ENCODE data around the gene CACNA2D4. TPM values are rescaled to one million over a fixed set of nuclear protein-coding genes. Genes with fewer than 3 reads are reported as not detected.

The CACNA2D4 gene
- total and polyA plus RNA-seq, 2 experiments from 2014 or later = 0.23 TPM; not detected in 1

GRCh38 chr12:1841586-1842182 is 76.8 kb downstream of the CACNA2D4 start:
- WGBS, 2 experiments (ENCODE audit: low coverage in 1 of 2, low lambda C conversion rate in 2 of 2, missing lambda C conversion rate in 2 of 2) = 58 to 61% methylated on average over 13 of the region's 13 CpGs
- no peak for TF ChIP-seq EZH2 (IDR thresholded peaks at IDR 0.05; ENCODE audit: insufficient read depth, poor library complexity, severe bottlenecking)
- no peak for TF ChIP-seq EZH2phosphoT487 (IDR thresholded peaks at IDR 0.05; ENCODE audit: insufficient read depth, low read depth)
- in situ Hi-C loops (cut with MboI) = no loop called here
- no peaks in the 10 kb centered on the region for H3K9me3 ChIP-seq (ENCODE audit: low read depth)
- H3K9me2 ChIP-seq (ENCODE audit: insufficient read depth) = no peaks in the 10 kb centered on the region
- H3K4me2 ChIP-seq (ENCODE audit: unreplicated experiment) = no peak overlapping the region
- H4K20me1 ChIP-seq (ENCODE audit: insufficient read depth) = no peaks in the 10 kb centered on the region
- H3K36me3 ChIP-seq (ENCODE audit: low read depth) = no peaks in the 10 kb centered on the region
- no peaks in the 10 kb centered on the region for H3K4me1 ChIP-seq (ENCODE audit: insufficient read depth)
- H3F3A ChIP-seq (ENCODE audit: insufficient read depth) = no peaks in the 10 kb centered on the region
- no peak overlapping the region for H3K4me3 ChIP-seq
- no peak overlapping the region for H3K9ac ChIP-seq
- no peak overlapping the region for H3K27ac ChIP-seq
- H3K27me3 ChIP-seq (replicated peaks; ENCODE audit: insufficient read depth) = peaks cover 69% of the 10 kb centered on the region
- no peaks in the 10 kb centered on the region for H3K79me2 ChIP-seq (ENCODE audit: insufficient read depth)
- no peak overlapping the region for H2AFZ ChIP-seq
- DNase-seq = no peak

- H3K4me1 ChIP-seq (ENCODE audit: insufficient read depth) = no peaks in the 10 kb centered on the region
- TF ChIP-seq EZH2phosphoT487 (IDR thresholded peaks at IDR 0.05; ENCODE audit: insufficient read depth, low read depth) = no peak
- H3K79me2 ChIP-seq (ENCODE audit: insufficient read depth) = no peaks in the 10 kb centered on the region
- no peak overlapping the region for H3K4me2 ChIP-seq (ENCODE audit: unreplicated experiment)
- WGBS, 2 experiments (ENCODE audit: low coverage in 1 of 2, low lambda C conversion rate in 2 of 2, missing lambda C conversion rate in 2 of 2) = 67 to 68% methylated on average over 16 of the region's 16 CpGs
- no peaks in the 10 kb centered on the region for H3F3A ChIP-seq (ENCODE audit: insufficient read depth)
- H3K27ac ChIP-seq = no peak overlapping the region
- DNase-seq = no peak
- H3K9me2 ChIP-seq (ENCODE audit: insufficient read depth) = no peaks in the 10 kb centered on the region
- H2AFZ ChIP-seq = no peak overlapping the region
- in situ Hi-C loops (cut with MboI) = no loop called here
- peaks cover 64% of the 10 kb centered on the region for H3K27me3 ChIP-seq (replicated peaks; ENCODE audit: insufficient read depth)
- H3K36me3 ChIP-seq (ENCODE audit: low read depth) = no peaks in the 10 kb centered on the region
- no peaks in the 10 kb centered on the region for H3K9me3 ChIP-seq (ENCODE audit: low read depth)
- H4K20me1 ChIP-seq (ENCODE audit: insufficient read depth) = no peaks in the 10 kb centered on the region
- H3K4me3 ChIP-seq = no peak overlapping the region
- H3K9ac ChIP-seq = no peak overlapping the region
Observed at GRCh38 chr12:1840981-1841425, 77.4 kb downstream of the CACNA2D4 start.

GRCh38 chr12:1839956-1840951 is 78.2 kb downstream of the CACNA2D4 start:
- H3K4me3 ChIP-seq = no peak overlapping the region
- H3K79me2 ChIP-seq (ENCODE audit: insufficient read depth) = no peaks in the 10 kb centered on the region
- H3K27me3 ChIP-seq (replicated peaks; ENCODE audit: insufficient read depth) = peaks cover 61% of the 10 kb centered on the region
- H3F3A ChIP-seq (ENCODE audit: insufficient read depth) = no peaks in the 10 kb centered on the region
- WGBS, 2 experiments (ENCODE audit: low coverage in 1 of 2, low lambda C conversion rate in 2 of 2, missing lambda C conversion rate in 2 of 2) = 50 to 52% methylated on average over 24 of the region's 24 CpGs
- no peak overlapping the region for H2AFZ ChIP-seq
- H3K36me3 ChIP-seq (ENCODE audit: low read depth) = no peaks in the 10 kb centered on the region
- no peaks in the 10 kb centered on the region for H3K9me3 ChIP-seq (ENCODE audit: low read depth)
- TF ChIP-seq EZH2phosphoT487 (IDR thresholded peaks at IDR 0.05; ENCODE audit: insufficient read depth, low read depth) = no peak
- no peak overlapping the region for H3K4me2 ChIP-seq (ENCODE audit: unreplicated experiment)
- H3K9ac ChIP-seq = no peak overlapping the region
- in situ Hi-C loops (cut with MboI) = no loop called here
- H3K4me1 ChIP-seq (ENCODE audit: insufficient read depth) = no peaks in the 10 kb centered on the region
- H4K20me1 ChIP-seq (ENCODE audit: insufficient read depth) = no peaks in the 10 kb centered on the region
- no peak overlapping the region for H3K27ac ChIP-seq
- H3K9me2 ChIP-seq (ENCODE audit: insufficient read depth) = no peaks in the 10 kb centered on the region
- DNase-seq = no peak

GRCh38 chr12:1839464-1839863 is 79.0 kb downstream of the CACNA2D4 start:
- Histone ChIP-seq H3K27me3 (replicated peaks; ENCODE audit: insufficient read depth) (peaks cover 55% of the 10 kb centered on the region), H3K4me2 (ENCODE audit: unreplicated experiment) (no peak overlapping the region), H3K9me2 (ENCODE audit: insufficient read depth) (no peaks in the 10 kb centered on the region), H3K36me3 (ENCODE audit: low read depth) (no peaks in the 10 kb centered on the region), H3K9ac (no peak overlapping the region), H3K79me2 (ENCODE audit: insufficient read depth) (no peaks in the 10 kb centered on the region), H4K20me1 (ENCODE audit: insufficient read depth) (no peaks in the 10 kb centered on the region), H3F3A (ENCODE audit: insufficient read depth) (no peaks in the 10 kb centered on the region), H2AFZ (no peak overlapping the region), H3K9me3 (ENCODE audit: low read depth) (no peaks in the 10 kb centered on the region), H3K4me3 (no peak overlapping the region), H3K27ac (no peak overlapping the region), H3K4me1 (ENCODE audit: insufficient read depth) (no peaks in the 10 kb centered on the region)
- DNase-seq = no peak
- no peak for TF ChIP-seq EZH2phosphoT487 (IDR thresholded peaks at IDR 0.05; ENCODE audit: insufficient read depth, low read depth)
- no peak for TF ChIP-seq EZH2 (IDR thresholded peaks at IDR 0.05; ENCODE audit: insufficient read depth, poor library complexity, severe bottlenecking)
- 78 to 83% methylated on average over 10 of the region's 10 CpGs for WGBS, 2 experiments (ENCODE audit: low coverage in 1 of 2, low lambda C conversion rate in 2 of 2, missing lambda C conversion rate in 2 of 2)
- in situ Hi-C loops (cut with MboI) = no loop called here
